Body of pancreas (tissue), 4 donors: ENCODE measurements around the gene ESAM. TPM values are rescaled to one million over a fixed set of nuclear protein-coding genes. Genes with fewer than 3 reads are reported as not detected.

Experiments
- ATAC-seq: fragments of 150-250 bp; one replicate; pipeline ENCODE4 v1.9.1; 2016
- DNase-seq, 4 donors: peaks; one replicate each; pipeline ENCODE4 v3.0.0-alpha.2; 2019
- H3K27ac ChIP-seq, 4 donors: fragments of 200-600 bp; sonication (generic); 1 replicate in 3 of 4; 2 replicates in 1 of 4; pipeline versions ENCODE4 v1.5.1 to v1.6.1; 2016 to 2019; ENCODE audit warnings: mild to moderate bottlenecking in 1 of 4, mixed read lengths in 1 of 4, moderate library complexity in 1 of 4
- H3K27me3 ChIP-seq, 2 donors: fragments of 200-600 bp; sonication (generic); one replicate each; pipeline ENCODE4 v1.6.0; 2016; ENCODE audit warnings: mild to moderate bottlenecking in 1 of 2
- H3K36me3 ChIP-seq, 2 donors: fragments of 200-600 bp; sonication (generic); replicated peaks in 1 of 2; 2 replicates each; pipeline ENCODE4 v1.5.1; 2016; ENCODE audit warnings: low read depth in 2 of 2; ENCODE audit not compliant: insufficient read depth in 1 of 2
- H3K4me1 ChIP-seq: fragments of 200-600 bp; sonication (generic); one replicate; pipeline ENCODE4 v1.6.0; 2016
- H3K4me3 ChIP-seq, 2 donors: fragments of 200-600 bp; sonication (generic); 1 replicate in 1 of 2; 2 replicates in 1 of 2; pipeline ENCODE4 v1.5.1; 2016 to 2019
- H3K9me3 ChIP-seq, 3 donors: fragments of 200-600 bp; sonication (generic); 1 replicate in 2 of 3; 2 replicates in 1 of 3; pipeline ENCODE4 v1.5.1; 2016
- POLR2A ChIP-seq, 3 donors: fragments of 450-650 bp; IDR thresholded peaks; one replicate each; pipeline ENCODE4 v1.6.1; 2016; ENCODE audit warnings: antibody characterized with exemption in 3 of 3, mild to moderate bottlenecking in 2 of 3
- WGBS, 2 donors: methylation state at CpG; one replicate each; pipeline ENCODE4 v1.1.5; 2017; 5-methylcytosine and 5-hydroxymethylcytosine counted together
- intact Hi-C: fragments of 100-400 bp; cut with DNase I; formaldehyde crosslinking; loops from one replicate; pipeline ENCODE4 v1.15.1; 2023
- total RNA-seq, 2 donors: library from RNA; depleted of rRNA; stranded (reverse); fragments of >200 nt; gene quantifications; one replicate each; pipeline ENCODE4 v1.1.0, GENCODE V29; 2016
- TF ChIP-seq, protein P1 (sequence below), 7 experiments: fragments of 450-650 bp in 4 of 7; fragments of 200-600 bp in 3 of 7; sonication (generic) in 3 of 7; IDR thresholded peaks; one replicate each; pipeline ENCODE4 v1.5.1; 2016 to 2019; ENCODE audit warnings: antibody characterized with exemption in 7 of 7

ESAM gene
- total RNA-seq, 2 donors from 2014 or later = 11.7 to 20.8 TPM

DNA sequence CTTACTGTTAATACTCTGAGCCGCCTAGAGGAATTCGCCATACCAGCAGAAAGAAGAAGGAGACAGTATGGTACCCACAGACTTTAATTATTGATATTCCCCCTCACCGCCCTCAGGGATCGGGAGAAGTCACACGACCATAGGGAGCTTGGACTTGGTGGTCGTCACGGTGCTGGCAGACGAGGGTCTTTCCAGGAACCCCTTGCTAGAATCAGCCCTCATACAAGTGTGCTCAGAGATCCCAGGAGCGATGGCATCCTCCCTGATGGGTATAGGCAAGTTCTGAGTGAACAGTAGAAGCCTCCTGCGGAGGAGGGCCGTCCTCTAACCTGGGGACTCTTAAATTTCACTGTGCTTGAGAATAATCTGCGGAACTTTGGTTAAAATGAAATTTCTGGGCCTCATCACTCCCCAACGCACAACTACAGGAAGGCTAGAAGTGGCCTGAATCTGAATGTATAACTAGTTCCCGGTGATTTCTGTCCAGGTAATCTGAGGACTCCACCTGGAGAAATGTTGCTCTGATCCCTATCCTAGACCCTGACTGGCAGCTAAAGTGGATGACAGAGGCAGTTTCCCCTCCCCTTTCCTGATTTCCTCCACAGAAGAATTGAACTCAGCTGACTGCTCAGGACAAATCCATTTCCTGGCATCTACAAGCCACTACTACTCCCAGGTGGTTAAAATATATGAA is 14.5 kb downstream of the ESAM start:
- Histone ChIP-seq H3K4me3 (no peak overlapping the region), H3K27me3 (peaks cover 0 to 11% of the 10 kb centered on the region in 2 donors), H3K9me3 (no peaks in the 10 kb centered on the region), H3K36me3 (no peaks in the 10 kb centered on the region), H3K27ac (peak overlapping the region; percentile 55 to 79 (median 74)), H3K4me1 (peaks cover 30% of the 10 kb centered on the region)
- no peak for TF ChIP-seq POLR2A (IDR thresholded peaks at IDR 0.05)
- TF ChIP-seq, protein P1, sequence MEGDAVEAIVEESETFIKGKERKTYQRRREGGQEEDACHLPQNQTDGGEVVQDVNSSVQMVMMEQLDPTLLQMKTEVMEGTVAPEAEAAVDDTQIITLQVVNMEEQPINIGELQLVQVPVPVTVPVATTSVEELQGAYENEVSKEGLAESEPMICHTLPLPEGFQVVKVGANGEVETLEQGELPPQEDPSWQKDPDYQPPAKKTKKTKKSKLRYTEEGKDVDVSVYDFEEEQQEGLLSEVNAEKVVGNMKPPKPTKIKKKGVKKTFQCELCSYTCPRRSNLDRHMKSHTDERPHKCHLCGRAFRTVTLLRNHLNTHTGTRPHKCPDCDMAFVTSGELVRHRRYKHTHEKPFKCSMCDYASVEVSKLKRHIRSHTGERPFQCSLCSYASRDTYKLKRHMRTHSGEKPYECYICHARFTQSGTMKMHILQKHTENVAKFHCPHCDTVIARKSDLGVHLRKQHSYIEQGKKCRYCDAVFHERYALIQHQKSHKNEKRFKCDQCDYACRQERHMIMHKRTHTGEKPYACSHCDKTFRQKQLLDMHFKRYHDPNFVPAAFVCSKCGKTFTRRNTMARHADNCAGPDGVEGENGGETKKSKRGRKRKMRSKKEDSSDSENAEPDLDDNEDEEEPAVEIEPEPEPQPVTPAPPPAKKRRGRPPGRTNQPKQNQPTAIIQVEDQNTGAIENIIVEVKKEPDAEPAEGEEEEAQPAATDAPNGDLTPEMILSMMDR (IDR thresholded peaks at IDR 0.05) = no peak
- WGBS, 2 donors = 68 to 74% methylated on average over 13 to 14 of the region's 14 CpGs
- DNase-seq = no peak
- ATAC-seq = no peak
- intact Hi-C loops = no loop called here

DNA sequence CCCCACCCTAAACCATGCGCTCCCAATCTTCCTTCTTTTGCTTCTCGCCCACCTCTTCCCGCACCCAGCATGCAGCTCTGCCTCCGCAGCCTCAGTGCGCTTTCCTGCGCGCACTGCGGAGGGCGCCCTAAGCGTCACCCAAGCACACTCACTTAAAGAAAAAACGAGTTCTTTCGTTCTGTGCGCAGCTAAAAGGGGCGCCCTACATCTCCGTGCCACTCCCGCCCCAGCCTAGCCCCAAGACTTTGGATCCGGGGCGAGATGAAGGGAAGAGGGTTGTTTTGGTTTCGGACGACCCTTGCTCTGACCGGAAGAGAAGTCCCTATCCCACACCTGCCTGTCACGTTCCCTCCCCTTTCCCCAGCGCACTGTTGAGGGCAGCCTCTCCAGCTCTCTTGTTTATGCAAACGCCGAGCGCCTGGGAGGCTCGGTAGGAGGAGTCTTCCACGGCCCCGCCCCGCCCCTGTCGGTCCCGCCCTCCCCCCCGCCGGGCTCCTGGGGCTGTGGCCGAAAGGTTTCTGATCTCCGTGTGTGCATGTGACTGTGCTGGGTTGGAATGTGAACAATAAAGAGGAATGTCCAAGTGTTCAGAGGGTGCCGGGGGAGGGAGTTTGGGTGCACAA is 15.4 kb downstream of the ESAM start:
- Histone ChIP-seq H3K9me3 (no peaks in the 10 kb centered on the region), H3K27ac (peak overlapping the region; percentile 55 to 79 (median 74)), H3K36me3 (no peaks in the 10 kb centered on the region), H3K4me3 (peak overlapping the region; percentile 33 to 36), H3K4me1 (peaks cover 30% of the 10 kb centered on the region), H3K27me3 (peaks cover 0 to 11% of the 10 kb centered on the region in 2 donors)
- peak; percentile 86 to 88 (median 87) for DNase-seq
- peak; percentile 93 for ATAC-seq
- TF ChIP-seq, protein P1 (IDR thresholded peaks at IDR 0.05) = peak in 6 of 7 experiments; percentile 14 to 66 (median 44)
- TF ChIP-seq POLR2A (IDR thresholded peaks at IDR 0.05) = peak; percentile 46 to 80 (median 80)
- intact Hi-C loops = no loop called here
- 4 to 15% methylated on average over 25 to 37 of the region's 37 CpGs for WGBS, 2 donors

DNA sequence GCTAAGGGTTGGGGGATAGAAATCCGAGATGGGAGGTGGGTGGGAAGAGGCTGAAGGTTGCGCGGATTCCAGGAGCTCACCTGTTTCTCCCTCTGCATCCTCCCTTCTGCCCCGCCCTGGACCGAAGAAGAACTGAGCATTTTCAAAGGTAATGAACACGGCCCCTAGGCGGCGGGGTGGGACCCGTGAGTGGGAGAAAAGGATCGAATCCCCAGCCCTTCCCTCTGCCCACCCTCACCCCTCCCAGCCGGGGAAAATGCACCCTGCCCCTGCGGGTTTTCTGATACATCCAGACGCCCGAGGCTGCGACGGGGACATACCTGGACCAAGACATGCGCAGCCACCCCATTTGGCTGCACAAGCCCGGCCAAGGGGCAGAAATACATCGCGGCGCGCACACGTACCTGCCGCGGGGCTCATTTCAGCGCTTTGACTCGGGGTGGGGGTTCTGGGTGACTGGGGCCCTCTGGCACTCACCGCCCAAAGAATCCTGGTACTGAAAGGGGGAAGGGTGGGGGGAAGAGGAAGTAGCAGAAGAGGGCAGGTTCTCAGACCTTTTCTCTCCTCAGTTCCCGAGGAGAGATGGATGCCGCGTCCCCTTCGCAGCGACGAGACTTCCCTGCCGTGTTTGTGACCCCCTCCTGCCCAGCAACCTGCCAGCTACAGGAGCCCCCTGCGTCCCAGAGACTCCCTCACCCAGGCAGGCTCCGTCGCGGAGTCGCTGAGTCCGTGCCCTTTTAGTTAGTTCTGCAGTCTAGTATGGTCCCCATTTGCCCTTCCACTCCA is 16.1 kb downstream of the ESAM start:
- H3K27ac ChIP-seq = peak overlapping the region; percentile 55 to 79 (median 74)
- no peaks in the 10 kb centered on the region for H3K36me3 ChIP-seq
- H3K27me3 ChIP-seq = peaks cover 0 to 11% of the 10 kb centered on the region in 2 donors
- no peaks in the 10 kb centered on the region for H3K9me3 ChIP-seq
- peaks cover 30% of the 10 kb centered on the region for H3K4me1 ChIP-seq
- no peak for TF ChIP-seq POLR2A (IDR thresholded peaks at IDR 0.05)
- TF ChIP-seq, protein P1 (IDR thresholded peaks at IDR 0.05) = peak in 4 of 7 experiments; percentile 32 to 38 (median 36)
- 5 to 6% methylated on average over 37 to 40 of the region's 41 CpGs for WGBS, 2 donors
- H3K4me3 ChIP-seq = peak overlapping the region; percentile 33 to 36
- ATAC-seq (peak; percentile 13), DNase-seq (peak in 2 of 4 donors; percentile 23 to 44)
- intact Hi-C loops = no loop called here

DNA sequence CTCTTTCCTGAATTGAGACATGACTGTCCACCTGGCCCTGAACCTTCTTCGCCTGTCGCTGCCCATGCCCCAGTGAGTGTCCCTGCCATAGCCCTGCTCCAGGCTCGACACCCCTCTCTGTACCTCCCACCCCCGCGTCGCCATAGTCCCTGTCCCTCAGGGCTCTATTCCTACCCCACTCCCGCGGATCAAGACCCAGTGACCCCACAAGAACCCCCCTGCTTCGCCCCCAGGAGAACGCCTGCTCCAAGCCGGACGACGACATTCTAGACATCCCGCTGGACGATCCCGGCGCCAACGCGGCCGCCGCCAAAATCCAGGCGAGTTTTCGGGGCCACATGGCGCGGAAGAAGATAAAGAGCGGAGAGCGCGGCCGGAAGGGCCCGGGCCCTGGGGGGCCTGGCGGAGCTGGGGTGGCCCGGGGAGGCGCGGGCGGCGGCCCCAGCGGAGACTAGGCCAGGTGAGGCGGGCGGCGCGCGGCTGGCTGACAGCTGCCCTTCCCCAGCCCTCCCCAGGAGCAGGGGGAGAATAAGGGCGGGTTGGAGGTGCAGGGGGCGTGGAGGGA is 16.7 kb downstream of the ESAM start:
- Histone ChIP-seq H3K4me1 (peaks cover 35% of the 10 kb centered on the region), H3K9me3 (no peaks in the 10 kb centered on the region), H3K27ac (no peak overlapping the region), H3K36me3 (no peaks in the 10 kb centered on the region), H3K4me3 (no peak overlapping the region), H3K27me3 (peaks cover 0 to 16% of the 10 kb centered on the region in 2 donors)
- whole genome bisulfite sequencing, 2 donors = 15 to 22% methylated on average over 40 to 43 of the region's 44 CpGs
- intact Hi-C loops = no loop called here
- no peak for TF ChIP-seq POLR2A (IDR thresholded peaks at IDR 0.05)
- TF ChIP-seq, protein P1 (IDR thresholded peaks at IDR 0.05) = no peak
- ATAC-seq = no peak
- no peak for DNase-seq
